ENCODE results near the gene RBM4B.

GRCh38 chr11:66705587-66706335, 28.1 kb upstream of the RBM4B start:
- no peak for TF ChIP-seq RAD21 (IDR thresholded peaks at IDR 0.05; ENCODE audit: low read depth)
- no peak for TF ChIP-seq YY1 (IDR thresholded peaks at IDR 0.05; ENCODE audit: low read depth)

Data from Ishikawa (cell line).